MV-4-11 (cell line): ENCODE results near the gene CRYBB2.
"Not testable (repeated sequence)": the region's sequence is repeated elsewhere in the genome, so short reads cannot be mapped to it uniquely, and the experiment has no call there.

Experiments used
- DNase-seq: peaks from one replicate; lab custom pipeline; 2025; lab: John Stamatoyannopoulos, UW

CRYBB2 gene

DNA sequence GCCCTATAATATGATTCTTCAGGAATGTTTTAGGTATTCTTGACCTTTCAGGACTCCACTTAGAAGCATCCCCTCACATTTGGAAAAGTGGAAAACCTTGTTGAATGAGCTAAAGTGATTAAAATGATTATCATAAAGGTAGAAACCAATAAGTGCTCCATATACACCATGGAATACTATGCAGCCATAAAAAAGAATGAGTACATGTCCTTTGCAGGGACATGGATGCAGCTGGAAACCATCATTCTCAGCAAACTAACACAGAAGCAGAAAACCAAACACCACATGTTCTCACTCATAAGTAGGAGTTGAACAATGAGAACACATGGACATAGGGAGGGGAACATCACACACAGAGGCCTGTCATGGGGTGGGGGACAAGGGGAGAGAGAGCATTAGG, 14.3 kb downstream of the CRYBB2 start:
- DNase-seq: not testable (repeated sequence)

- DNase-seq: peak; percentile 49
Observed at GRCh38 chr22:25235547-25236290, 16.3 kb downstream of the CRYBB2 start.

GRCh38 chr22:25236417-25236816, 17.0 kb downstream of the CRYBB2 start:
- DNase-seq: no peak

DNA sequence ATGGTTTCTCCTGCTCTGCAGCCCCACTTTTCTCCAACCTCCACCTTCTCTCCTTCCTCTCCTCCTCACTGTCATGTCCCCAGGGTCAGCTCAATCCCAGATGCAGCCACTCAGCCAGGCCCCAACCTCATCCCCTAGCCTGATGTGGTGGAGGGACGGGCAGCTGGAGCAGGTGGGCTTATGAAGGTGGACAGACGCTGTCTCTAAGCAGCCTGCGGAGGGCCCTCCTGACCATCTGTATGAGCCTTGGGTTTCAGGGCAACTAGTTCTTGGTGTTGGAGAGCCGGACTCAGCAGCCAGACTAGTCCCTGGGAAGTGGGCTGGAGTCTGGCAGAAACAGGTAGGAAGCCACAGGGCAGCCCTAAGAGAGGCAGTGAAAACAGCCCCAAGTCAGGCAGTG, 18.1 kb downstream of the CRYBB2 start:
- no peak for DNase-seq

- DNase-seq: not testable (repeated sequence)
Observed at GRCh38 chr22:25238058-25238457, 18.6 kb downstream of the CRYBB2 start.

DNA sequence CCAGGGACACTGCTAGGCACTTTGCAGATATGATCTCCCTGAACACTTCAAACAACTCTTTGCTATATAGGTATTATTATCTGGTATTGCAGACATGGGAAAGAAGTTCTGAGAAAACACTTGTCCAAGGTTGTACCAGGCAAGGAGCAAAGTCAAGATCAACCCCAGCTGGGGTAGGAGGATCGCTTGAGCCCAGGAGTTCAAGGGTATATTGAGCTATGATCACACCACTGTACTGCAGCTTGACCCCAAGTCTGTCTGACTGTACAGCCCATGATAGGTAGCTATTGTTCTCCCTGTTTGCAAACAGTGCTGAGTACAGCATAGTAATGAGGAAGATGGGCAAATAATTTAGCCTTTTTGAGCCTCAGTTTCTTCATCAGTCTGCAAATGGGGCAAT, 35.7 kb downstream of the CRYBB2 start:
- DNase-seq: not testable (repeated sequence)

DNA sequence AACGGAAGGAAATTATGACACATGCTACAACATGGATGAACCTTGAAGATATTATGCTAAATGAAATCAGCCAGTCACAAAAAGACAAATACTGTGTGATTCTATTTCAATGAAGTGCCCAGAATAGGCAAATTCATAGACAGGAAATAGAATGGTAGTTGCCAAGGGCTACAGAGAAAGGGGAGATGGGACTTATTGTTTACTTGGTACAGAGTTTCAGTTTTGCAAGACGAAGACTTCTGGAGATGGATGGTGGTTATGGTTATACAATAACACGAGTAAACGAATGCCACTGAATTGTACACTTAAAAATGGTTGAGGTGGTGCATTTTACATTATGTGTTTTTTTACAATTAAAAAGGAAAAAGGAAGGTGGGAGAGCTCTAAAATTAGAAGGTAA, 48.1 kb downstream of the CRYBB2 start:
- DNase-seq: not testable (repeated sequence)

DNA sequence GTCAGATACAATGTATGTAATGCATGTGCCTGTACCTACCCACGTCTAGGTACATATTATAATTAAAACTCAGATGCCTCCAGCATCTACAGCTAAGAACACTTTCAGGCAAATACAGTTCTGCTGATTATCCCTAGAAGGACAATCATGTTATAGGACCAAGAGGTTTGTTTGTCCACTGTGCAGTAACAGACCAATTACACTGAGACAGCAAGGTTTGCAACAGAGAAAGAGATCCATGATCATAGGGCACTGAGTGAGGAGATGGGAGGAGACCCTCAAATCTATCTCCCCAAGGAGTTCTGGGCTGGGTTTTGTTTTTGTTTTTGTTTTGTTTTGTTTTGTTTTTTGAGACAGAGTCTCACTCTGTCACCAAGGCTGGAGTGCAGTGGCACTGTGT, 49.5 kb downstream of the CRYBB2 start:
- not testable (repeated sequence) for DNase-seq

GRCh38 chr22:25270061-25270460, 50.6 kb downstream of the CRYBB2 start:
- not testable (repeated sequence) for DNase-seq

GRCh38 chr22:25273231-25273630, 53.8 kb downstream of the CRYBB2 start:
- not testable (repeated sequence) for DNase-seq

- DNase-seq: not testable (repeated sequence)
Observed at GRCh38 chr22:25273928-25274327, 54.5 kb downstream of the CRYBB2 start.

DNA sequence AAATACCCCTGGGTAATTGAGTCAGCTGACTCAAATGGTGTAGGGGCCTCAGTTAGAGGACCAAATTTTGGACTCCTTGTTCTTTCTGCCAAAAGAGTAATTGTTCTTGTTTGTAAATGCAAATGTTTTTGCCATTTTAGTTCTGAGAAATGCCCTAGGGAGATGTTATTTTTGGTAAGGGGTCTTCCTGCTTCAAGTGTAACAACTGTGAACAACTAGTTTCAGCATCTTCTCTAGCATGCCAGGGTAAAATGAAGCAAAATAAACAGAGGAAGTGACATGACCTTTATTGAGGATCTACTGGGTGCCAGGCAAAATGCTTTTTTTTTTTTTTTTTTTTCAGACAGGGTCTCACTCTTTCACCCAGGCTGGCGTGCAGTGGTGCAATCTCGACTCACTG, 60.7 kb downstream of the CRYBB2 start:
- DNase-seq: not testable (repeated sequence)
